Gastrocnemius medialis (tissue), 4 donors: ENCODE results near the gene HYAL1.
A peak's percentile ranks its signal among the peaks of the same experiment; 100 is the strongest.

ENCODE experiments used
- POLR2A ChIP-seq, 2 donors: fragments of 450-650 bp; IDR thresholded peaks; one replicate each; pipeline ENCODE4 v1.6.1; 2017; ENCODE audit warnings: antibody characterized with exemption in 2 of 2, mild to moderate bottlenecking in 2 of 2, moderate library complexity in 2 of 2
- TF ChIP-seq, protein P1 (sequence below), 5 experiments: fragments of 450-650 bp in 3 of 5; fragments of 200-600 bp in 2 of 5; sonication (generic) in 2 of 5; IDR thresholded peaks in 4 of 5; conservative IDR thresholded peaks in 1 of 5; 1 replicate in 4 of 5; 2 replicates in 1 of 5; pipeline ENCODE4 v1.5.1; 2016 to 2019; ENCODE audit warnings: antibody characterized with exemption in 5 of 5, mild to moderate bottlenecking in 3 of 5, moderate library complexity in 3 of 5

DNA sequence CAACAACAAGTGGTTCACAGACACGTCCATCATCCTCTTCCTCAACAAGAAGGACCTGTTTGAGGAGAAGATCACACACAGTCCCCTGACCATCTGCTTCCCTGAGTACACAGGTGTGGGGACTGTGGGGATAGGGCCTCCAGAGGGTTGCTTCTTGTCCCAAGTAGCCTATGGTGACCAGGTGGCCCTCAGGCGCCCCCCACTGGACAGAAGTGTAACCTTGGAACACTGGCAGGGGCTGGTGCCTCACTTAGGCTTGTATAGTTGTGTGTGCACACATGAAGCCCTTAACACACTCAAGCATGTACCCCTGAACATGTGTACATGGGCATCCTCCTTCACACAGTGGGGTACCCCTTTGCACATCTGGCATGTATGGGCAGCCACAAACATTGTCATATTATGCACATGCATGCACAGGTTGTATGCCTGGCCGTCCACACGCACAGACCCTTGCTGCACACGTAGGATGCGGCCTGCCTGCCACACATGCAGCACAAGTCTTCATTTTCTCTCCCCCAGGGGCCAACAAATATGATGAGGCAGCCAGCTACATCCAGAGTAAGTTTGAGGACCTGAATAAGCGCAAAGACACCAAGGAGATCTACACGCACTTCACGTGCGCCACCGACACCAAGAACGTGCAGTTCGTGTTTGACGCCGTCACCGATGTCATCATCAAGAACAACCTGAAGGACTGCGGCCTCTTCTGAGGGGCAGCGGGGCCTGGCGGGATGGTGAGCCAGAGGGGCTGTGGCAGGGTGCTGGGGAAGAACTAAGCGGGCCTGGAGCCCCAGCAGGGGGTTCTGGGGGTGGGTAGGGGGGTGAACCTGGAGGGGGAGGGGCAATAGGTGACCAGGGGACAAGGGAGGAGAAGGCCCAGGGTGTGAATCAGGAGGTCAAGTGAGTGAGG is 46.1 kb downstream of the HYAL1 start:
- TF ChIP-seq, protein P1, sequence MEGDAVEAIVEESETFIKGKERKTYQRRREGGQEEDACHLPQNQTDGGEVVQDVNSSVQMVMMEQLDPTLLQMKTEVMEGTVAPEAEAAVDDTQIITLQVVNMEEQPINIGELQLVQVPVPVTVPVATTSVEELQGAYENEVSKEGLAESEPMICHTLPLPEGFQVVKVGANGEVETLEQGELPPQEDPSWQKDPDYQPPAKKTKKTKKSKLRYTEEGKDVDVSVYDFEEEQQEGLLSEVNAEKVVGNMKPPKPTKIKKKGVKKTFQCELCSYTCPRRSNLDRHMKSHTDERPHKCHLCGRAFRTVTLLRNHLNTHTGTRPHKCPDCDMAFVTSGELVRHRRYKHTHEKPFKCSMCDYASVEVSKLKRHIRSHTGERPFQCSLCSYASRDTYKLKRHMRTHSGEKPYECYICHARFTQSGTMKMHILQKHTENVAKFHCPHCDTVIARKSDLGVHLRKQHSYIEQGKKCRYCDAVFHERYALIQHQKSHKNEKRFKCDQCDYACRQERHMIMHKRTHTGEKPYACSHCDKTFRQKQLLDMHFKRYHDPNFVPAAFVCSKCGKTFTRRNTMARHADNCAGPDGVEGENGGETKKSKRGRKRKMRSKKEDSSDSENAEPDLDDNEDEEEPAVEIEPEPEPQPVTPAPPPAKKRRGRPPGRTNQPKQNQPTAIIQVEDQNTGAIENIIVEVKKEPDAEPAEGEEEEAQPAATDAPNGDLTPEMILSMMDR (IDR thresholded peaks at IDR 0.05 in 4 of 5, conservative IDR thresholded peaks at IDR 0.05 in 1 of 5): peak in 4 of 5 experiments; percentile 27 to 55 (median 39)
- TF ChIP-seq POLR2A (IDR thresholded peaks at IDR 0.05): no peak
